Activated naive CD8-positive, alpha-beta T cell treated with anti-CD3 and anti-CD28 coated beads, Interleukin-2, amount 10 ng/mL, durations not matched to agents 7 days and 5 days (primary cell): ENCODE results near the gene TMEM39A. TPM values are rescaled to one million over a fixed set of nuclear protein-coding genes. Genes with fewer than 3 reads are reported as not detected.

Source experiments
- ATAC-seq: fragments of 150-1000 bp; cut with Tn5 transposase; one replicate; pipeline ENCODE4 v1.10.0; 2021; ENCODE audit warnings: low read depth, moderate library complexity
- POLR2A ChIA-PET: fragments of 350-600 bp; sonication (Branson Sonifier 250); formaldehyde crosslinking; loops from one replicate; lab custom pipeline; 2021; ENCODE audit warnings: antibody characterized with exemption; lab: Charles Lee
- DNase-seq: peaks from one replicate; pipeline ENCODE4 v3.0.0; 2021
- H3K27ac Mint-ChIP-seq: one replicate; pipeline ENCODE4 v1.8.0; 2022; ENCODE audit warnings: mild to moderate bottlenecking, mixed read lengths
- H3K27me3 Mint-ChIP-seq: one replicate; pipeline ENCODE4 v1.8.0; 2022; ENCODE audit warnings: mild to moderate bottlenecking, moderate library complexity, mixed read lengths
- H3K36me3 Mint-ChIP-seq: one replicate; pipeline ENCODE4 v1.8.0; 2021; ENCODE audit warnings: mild to moderate bottlenecking, mixed read lengths
- H3K4me1 Mint-ChIP-seq: one replicate; pipeline ENCODE4 v1.8.0; 2021; ENCODE audit warnings: mixed read lengths
- H3K4me3 Mint-ChIP-seq: one replicate; pipeline ENCODE4 v1.8.0; 2022; ENCODE audit warnings: mild to moderate bottlenecking, moderate library complexity, mixed read lengths
- H3K9me3 Mint-ChIP-seq: one replicate; pipeline ENCODE4 v1.8.0; 2021; ENCODE audit warnings: mixed read lengths
- total RNA-seq, 2 experiments: library from RNA; stranded (reverse); gene quantifications; one replicate each; pipeline ENCODE4 v1.2.3, GENCODE V29; 2021

The TMEM39A gene, protein sequence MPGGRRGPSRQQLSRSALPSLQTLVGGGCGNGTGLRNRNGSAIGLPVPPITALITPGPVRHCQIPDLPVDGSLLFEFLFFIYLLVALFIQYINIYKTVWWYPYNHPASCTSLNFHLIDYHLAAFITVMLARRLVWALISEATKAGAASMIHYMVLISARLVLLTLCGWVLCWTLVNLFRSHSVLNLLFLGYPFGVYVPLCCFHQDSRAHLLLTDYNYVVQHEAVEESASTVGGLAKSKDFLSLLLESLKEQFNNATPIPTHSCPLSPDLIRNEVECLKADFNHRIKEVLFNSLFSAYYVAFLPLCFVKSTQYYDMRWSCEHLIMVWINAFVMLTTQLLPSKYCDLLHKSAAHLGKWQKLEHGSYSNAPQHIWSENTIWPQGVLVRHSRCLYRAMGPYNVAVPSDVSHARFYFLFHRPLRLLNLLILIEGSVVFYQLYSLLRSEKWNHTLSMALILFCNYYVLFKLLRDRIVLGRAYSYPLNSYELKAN
- total RNA-seq: 10 to 100 TPM; 29.8 to 35.0 TPM

DNA sequence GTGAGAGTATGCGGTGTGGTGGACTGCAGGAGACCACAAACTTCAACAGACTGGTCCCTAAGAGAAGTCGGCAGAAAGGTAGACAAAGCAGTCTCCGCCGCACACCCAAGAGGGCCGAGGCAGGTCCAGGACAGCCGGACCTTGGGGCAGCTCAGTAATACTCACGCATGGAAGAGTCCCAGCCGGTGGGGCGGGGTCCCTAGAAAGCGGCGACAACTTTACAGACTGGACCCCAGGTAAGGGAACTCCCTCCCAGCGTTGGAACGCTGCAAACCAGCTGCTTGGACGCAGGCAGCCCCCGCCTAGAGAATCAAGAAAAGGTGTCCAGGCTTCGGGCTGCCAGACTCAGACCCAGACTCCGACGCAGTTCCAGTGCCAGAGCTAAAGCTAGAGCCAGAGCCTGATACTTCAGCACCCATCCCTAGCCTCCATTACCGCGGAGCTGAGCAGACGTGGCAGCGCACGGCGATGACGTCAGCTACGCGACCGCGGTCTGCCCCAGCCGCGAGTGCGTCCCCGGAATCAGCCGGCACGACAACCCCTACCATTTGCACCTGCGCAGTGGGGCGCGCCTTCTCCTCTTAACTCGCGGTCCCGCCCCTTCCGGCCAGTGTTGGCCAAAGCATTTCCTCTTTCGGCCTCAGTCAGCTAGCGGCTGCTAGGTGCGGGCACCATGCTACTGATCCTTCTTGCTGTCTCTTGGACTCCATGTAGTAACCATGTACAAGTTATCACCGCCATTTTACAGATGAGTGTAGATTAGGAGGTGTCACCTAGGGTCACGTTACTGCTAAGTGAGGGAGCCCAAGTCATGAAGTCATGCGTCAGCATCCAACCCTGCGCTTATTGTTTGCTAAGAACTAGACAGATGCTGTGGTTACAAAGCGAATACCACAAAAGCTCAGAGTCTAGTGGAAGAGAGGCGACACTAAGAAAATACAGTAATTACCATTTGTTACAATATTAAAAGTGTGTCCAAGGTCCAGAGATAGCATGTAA, at the start of gene TMEM39A:
TMEM39A (minus strand) TSS at position 445 of the 999 bp plus-strand sequence. CDS start 1,541 bp downstream, outside the sequence.
- peaks cover 40% of the 10 kb centered on the region for H3K4me1 Mint-ChIP-seq
- DNase-seq: peak; percentile 99
- H3K27me3 Mint-ChIP-seq: no peaks in the 10 kb centered on the region
- H3K9me3 Mint-ChIP-seq: no peaks in the 10 kb centered on the region
- ATAC-seq: peak; percentile 89
- peaks cover 13% of the 10 kb centered on the region for H3K36me3 Mint-ChIP-seq
- POLR2A ChIA-PET: interaction anchor here (0.6 to 3.9 kb wide), 19 partner anchors 9 to 631 kb away, joined by 3 to 56 read pairs (median 4); partner anchors contain the start of genes ADPRH, B4GALT4, CD80 and COX17
- peak within 1 kb of the TSS; percentile 92 for H3K4me3 Mint-ChIP-seq
- peak within 1 kb of the TSS; percentile 99 for H3K27ac Mint-ChIP-seq

DNA sequence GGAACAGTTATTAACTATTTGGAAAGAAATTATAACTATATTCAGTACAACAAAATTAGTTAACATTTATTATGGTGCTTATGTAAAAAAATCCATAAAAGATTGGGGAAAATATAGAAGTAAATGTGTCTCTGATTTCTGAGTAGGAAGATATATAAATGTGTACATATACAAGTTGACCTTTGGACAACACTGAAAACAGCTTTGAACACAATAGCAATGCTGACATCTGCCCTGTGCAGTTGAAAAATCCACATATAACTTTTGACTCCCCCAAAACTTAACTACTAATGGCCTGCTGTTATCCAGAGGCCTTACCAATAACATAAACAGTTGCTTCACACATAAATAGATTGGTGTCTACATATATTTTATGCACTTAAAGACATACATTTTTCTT, 47.3 kb upstream of the TMEM39A start:
- no peak for DNase-seq
- H3K36me3 Mint-ChIP-seq: peaks cover 41% of the 10 kb centered on the region
- POLR2A ChIA-PET: no interaction called here

DNA sequence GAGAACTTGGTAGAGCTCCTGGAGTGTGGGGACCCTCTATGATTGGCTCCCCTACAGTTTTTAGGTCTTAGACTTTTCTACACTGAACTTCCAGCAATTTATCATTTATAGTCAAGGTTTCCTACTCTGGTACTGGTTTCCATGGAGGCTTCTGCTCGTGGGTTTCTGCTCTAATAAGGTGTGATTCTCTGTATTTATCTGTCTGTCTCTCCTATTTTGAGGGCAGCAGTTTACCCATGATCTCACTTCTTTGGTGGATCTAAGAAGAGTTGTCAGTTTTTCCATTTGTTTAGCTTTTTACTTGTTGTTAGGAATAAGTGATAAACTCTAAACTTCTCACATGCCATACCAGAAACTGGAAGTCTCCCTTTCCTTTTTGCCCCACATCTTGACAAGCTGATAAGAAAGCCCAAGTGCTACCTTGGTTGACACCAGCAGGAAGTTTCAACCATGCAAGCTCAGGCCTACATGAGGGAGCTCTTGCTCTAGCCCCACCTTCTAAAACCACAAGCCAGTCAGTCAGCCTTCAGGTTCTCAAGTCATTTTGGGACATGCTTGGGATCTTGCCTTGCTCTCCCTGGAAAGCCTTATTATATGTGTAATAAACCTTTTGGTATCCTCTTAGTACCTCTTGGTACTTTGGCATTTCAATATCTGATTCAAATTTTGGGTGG, 44.9 kb upstream of the TMEM39A start:
- Mint-ChIP-seq H3K36me3 (peaks cover 43% of the 10 kb centered on the region), H3K4me1 (peaks cover 30% of the 10 kb centered on the region)

More for the DNA sequence above, 47.3 kb upstream of the TMEM39A start:
- Mint-ChIP-seq H3K9me3 (no peaks in the 10 kb centered on the region), H3K27me3 (no peaks in the 10 kb centered on the region), H3K27ac (no peak overlapping the region), H3K4me1 (peaks cover 28% of the 10 kb centered on the region), H3K4me3 (no peak overlapping the region)
- no peak for ATAC-seq

DNA sequence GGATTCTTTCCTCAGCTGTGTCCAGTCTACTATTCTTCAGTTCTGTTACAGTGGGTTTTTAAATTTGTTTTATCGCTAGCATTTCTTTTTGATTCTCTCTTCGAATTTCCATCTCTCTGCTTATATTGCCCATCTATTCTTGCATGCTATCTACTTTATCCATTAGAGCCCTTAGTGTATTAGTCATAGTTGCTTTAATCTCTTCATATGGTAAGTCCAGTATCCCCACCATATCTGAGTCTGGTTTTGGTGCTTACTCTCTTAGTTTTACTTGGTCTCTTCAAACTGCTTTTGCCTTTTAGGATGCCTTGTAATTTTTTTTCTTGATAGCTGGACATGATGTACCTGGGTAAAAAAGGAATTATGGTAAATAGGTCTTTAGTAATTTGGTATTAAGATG, 44.0 kb upstream of the TMEM39A start:
- ATAC-seq (no peak), DNase-seq (no peak)
- peaks cover 30% of the 10 kb centered on the region for H3K4me1 Mint-ChIP-seq
- H3K27ac Mint-ChIP-seq: peak overlapping the region; percentile 85
- POLR2A ChIA-PET: interaction anchor here (1.8 to 3.0 kb wide), 2 partner anchors 9 to 44 kb away, joined by 11 to 22 read pairs; partner anchors contain the start of genes TIMMDC1 and TMEM39A
- no peaks in the 10 kb centered on the region for H3K27me3 Mint-ChIP-seq
- H3K9me3 Mint-ChIP-seq: no peaks in the 10 kb centered on the region
- peaks cover 39% of the 10 kb centered on the region for H3K36me3 Mint-ChIP-seq
- peak overlapping the region; percentile 80 for H3K4me3 Mint-ChIP-seq

More for the DNA sequence above, 44.9 kb upstream of the TMEM39A start:
- POLR2A ChIA-PET: interaction anchor here (0.6 to 3.0 kb wide), 6 partner anchors 10 to 160 kb away, joined by 3 to 22 read pairs (median 4); partner anchors contain the start of genes CD80, POGLUT1, TIMMDC1 and TMEM39A
- Mint-ChIP-seq H3K4me3 (peak overlapping the region; percentile 61), H3K27ac (peak overlapping the region; percentile 85), H3K27me3 (no peaks in the 10 kb centered on the region), H3K9me3 (no peaks in the 10 kb centered on the region)
- peak; percentile 95 for ATAC-seq
- no peak for DNase-seq

DNA sequence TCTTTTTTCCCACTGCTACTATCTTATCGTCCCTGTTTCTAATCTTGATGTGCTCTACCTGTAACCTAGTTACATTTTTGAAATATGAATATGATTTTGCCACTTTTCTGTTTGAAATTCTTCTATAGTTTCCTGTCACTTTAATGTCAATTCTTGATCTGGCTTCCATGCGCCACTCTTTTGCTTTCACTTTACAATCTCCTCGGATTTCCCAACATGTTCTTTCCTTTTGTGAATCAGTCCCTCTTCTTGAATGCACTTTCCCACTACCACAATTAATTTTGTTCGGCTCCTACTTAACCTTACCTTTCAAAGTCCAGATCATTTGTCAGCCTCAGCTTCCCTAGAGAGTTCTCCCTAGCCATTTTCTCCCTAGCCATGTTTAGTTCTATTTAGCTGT, 43.2 kb upstream of the TMEM39A start:
- H3K4me3 Mint-ChIP-seq: peak overlapping the region; percentile 80
- ATAC-seq: no peak
- POLR2A ChIA-PET: interaction anchor here (1.5 to 3.0 kb wide), 2 partner anchors 8 to 43 kb away, joined by 4 to 22 read pairs; partner anchors contain the start of genes TIMMDC1 and TMEM39A
- DNase-seq: no peak
- H3K9me3 Mint-ChIP-seq: no peaks in the 10 kb centered on the region
- peaks cover 41% of the 10 kb centered on the region for H3K36me3 Mint-ChIP-seq
- peak overlapping the region; percentile 85 for H3K27ac Mint-ChIP-seq
- H3K27me3 Mint-ChIP-seq: no peaks in the 10 kb centered on the region
- peaks cover 32% of the 10 kb centered on the region for H3K4me1 Mint-ChIP-seq

DNA sequence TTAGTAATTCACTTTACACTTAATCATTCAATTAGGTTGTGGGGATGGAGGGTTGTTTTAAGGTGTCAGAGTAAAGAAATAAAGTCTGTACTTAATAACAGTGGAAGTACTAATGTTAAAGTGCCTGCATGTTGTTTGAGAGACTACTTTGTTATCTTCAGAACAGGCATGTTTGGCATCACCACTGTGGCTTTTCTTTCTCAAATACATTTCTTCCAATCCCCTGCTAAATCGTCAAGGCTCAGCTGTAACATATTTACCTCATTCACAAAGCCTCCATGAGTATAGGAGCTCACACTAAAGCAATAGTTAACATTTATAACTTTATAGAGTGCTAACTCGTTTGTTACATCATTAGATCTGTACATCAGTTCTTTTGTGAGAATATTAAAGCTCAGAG, 37.5 kb upstream of the TMEM39A start:
- H3K4me3 Mint-ChIP-seq: peak overlapping the region; percentile 99
- POLR2A ChIA-PET: interaction anchor here (0.5 to 5.3 kb wide), 6 partner anchors 31 to 179 kb away, joined by 3 to 55 read pairs (median 3); partner anchors contain the start of genes POGLUT1 and TMEM39A
- H3K9me3 Mint-ChIP-seq: no peaks in the 10 kb centered on the region
- peaks cover 19% of the 10 kb centered on the region for H3K4me1 Mint-ChIP-seq
- DNase-seq (no peak), ATAC-seq (no peak)
- H3K27ac Mint-ChIP-seq: no peak overlapping the region
- no peaks in the 10 kb centered on the region for H3K27me3 Mint-ChIP-seq
- peaks cover 21% of the 10 kb centered on the region for H3K36me3 Mint-ChIP-seq

DNA sequence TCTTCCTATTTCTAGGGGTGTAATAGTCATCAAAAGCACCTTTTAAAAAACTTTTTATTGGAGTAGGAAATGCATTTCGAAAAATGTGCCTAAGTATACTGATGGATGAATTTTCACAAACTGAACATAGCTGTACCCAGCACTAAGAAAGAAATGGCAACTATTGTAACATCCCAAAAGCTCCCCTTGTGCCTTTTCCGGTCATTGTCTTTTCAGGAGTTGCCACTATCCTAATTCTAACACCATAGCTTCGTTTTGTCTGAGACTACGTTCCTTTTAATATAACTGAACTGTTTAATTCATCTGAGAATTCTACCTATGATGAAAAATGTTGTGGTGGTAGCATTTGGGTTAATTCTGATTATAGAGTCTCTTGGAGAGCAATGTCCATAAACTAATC, 36.9 kb upstream of the TMEM39A start:
- H3K36me3 Mint-ChIP-seq: peaks cover 20% of the 10 kb centered on the region
- POLR2A ChIA-PET: interaction anchor here (1.2 to 5.3 kb wide), 5 partner anchors 31 to 179 kb away, joined by 3 to 55 read pairs (median 5); partner anchors contain the start of genes CD80, POGLUT1 and TMEM39A

DNA sequence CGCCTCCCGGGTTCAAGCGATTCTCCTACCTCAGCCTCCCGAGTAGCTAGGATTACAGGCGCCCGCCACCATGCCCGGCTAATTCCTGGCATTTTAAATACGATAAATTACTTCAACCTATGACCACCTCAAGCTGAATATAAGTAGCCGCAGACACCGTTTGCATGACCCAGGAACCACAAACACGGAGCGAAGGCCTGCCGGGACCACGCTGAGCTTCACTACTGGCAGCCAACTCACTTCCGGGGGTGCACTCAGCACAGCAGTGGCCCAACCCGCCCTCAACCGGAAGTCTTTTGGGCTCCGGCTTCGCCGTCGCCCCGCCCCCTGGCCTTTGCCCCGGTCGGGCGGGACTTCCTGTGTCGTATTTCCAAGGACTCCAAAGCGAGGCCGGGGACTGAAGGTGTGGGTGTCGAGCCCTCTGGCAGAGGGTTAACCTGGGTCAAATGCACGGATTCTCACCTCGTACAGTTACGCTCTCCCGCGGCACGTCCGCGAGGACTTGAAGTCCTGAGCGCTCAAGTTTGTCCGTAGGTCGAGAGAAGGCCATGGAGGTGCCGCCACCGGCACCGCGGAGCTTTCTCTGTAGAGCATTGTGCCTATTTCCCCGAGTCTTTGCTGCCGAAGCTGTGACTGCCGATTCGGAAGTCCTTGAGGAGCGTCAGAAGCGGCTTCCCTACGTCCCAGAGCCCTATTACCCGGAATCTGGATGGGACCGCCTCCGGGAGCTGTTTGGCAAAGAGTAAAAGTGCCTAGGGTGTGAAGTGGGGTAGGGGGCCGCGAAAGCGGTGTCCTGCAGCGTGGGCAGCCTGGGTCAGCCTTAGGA, 35.0 kb upstream of the TMEM39A start, which contains the start of gene TIMMDC1:
TIMMDC1 (plus strand) TSS at position 362 of the 826 bp plus-strand sequence; CDS start at position 549, 187 bp downstream.
- peaks cover 17% of the 10 kb centered on the region for H3K4me1 Mint-ChIP-seq

More for the DNA sequence above, 36.9 kb upstream of the TMEM39A start:
- Mint-ChIP-seq H3K9me3 (no peaks in the 10 kb centered on the region), H3K4me1 (peaks cover 19% of the 10 kb centered on the region), H3K27ac (no peak overlapping the region), H3K27me3 (no peaks in the 10 kb centered on the region), H3K4me3 (peak overlapping the region; percentile 99)
- DNase-seq (no peak), ATAC-seq (no peak)

DNA sequence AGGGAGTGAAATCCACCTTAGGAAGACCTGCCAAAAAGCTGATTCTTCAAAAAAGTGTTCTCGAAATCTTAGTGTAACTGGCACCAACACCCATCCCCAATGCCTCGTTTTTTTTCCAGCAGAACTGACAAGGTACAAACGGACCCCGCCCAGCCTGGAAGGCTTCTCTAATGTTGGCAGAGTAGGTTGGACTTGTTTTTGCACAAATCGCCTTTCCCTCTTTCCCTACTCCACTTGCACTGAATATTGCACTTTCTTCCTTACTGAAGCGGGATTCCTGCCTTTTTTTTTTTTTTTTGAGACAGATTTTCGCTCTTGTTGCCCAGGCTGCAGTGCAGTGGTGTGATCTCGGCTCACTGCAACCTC, 34.4 kb upstream of the TMEM39A start:
- ATAC-seq: no peak

More for the DNA sequence above, 35.0 kb upstream of the TMEM39A start, which contains the start of gene TIMMDC1:
- ATAC-seq (peak; percentile 98), DNase-seq (peak; percentile 97)
- Mint-ChIP-seq H3K36me3 (peaks cover 13% of the 10 kb centered on the region), H3K9me3 (no peaks in the 10 kb centered on the region), H3K27ac (peak within 1 kb of the TSS; percentile 99), H3K27me3 (no peaks in the 10 kb centered on the region), H3K4me3 (peak within 1 kb of the TSS; percentile 99)
- POLR2A ChIA-PET: interaction anchor here (0.5 to 5.3 kb wide), 20 partner anchors 9 to 1069 kb away, joined by 3 to 56 read pairs (median 5); partner anchors contain the start of genes ADPRH, ARHGAP31, CD80 and COX17

DNA sequence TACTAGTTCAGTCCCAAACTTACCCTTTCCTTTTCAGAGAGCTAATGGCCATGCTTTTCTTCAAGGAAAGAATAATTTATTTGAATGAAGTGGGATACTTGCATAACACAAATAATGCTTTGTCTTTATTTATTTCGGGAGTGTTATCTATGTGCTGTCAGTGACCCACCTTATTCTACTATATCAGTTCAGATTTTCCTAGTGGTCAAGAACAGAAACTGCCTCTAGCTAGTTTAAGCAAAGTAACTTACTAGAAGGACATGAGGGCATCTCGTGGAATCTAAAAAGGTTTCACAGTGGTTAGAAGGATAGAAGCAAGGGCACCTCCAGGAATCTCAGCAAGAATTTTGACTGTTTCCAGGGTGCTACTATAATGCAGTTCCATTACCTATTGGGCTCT, 31.2 kb upstream of the TMEM39A start:
- H3K36me3 Mint-ChIP-seq: peaks cover 31% of the 10 kb centered on the region
- no peaks in the 10 kb centered on the region for H3K9me3 Mint-ChIP-seq
- no peaks in the 10 kb centered on the region for H3K27me3 Mint-ChIP-seq
- ATAC-seq: no peak
- no peak for DNase-seq
- POLR2A ChIA-PET: interaction anchor here (1.7 kb wide), 1 partner anchor 31 kb away, joined by 4 read pairs; the partner anchor contains the start of gene TMEM39A
- no peak overlapping the region for H3K4me3 Mint-ChIP-seq
- H3K27ac Mint-ChIP-seq: no peak overlapping the region
- H3K4me1 Mint-ChIP-seq: peaks cover 5% of the 10 kb centered on the region

More for the DNA sequence above, 34.4 kb upstream of the TMEM39A start:
- peak overlapping the region; percentile 99 for H3K4me3 Mint-ChIP-seq
- no peaks in the 10 kb centered on the region for H3K27me3 Mint-ChIP-seq
- no peak for DNase-seq
- H3K9me3 Mint-ChIP-seq: no peaks in the 10 kb centered on the region
- peaks cover 19% of the 10 kb centered on the region for H3K36me3 Mint-ChIP-seq
- POLR2A ChIA-PET: interaction anchor here (0.6 to 5.3 kb wide), 15 partner anchors 10 to 596 kb away, joined by 3 to 56 read pairs (median 5); partner anchors contain the start of genes ARHGAP31, CD80, COX17 and POGLUT1
- peaks cover 17% of the 10 kb centered on the region for H3K4me1 Mint-ChIP-seq
- H3K27ac Mint-ChIP-seq: peak overlapping the region; percentile 99

DNA sequence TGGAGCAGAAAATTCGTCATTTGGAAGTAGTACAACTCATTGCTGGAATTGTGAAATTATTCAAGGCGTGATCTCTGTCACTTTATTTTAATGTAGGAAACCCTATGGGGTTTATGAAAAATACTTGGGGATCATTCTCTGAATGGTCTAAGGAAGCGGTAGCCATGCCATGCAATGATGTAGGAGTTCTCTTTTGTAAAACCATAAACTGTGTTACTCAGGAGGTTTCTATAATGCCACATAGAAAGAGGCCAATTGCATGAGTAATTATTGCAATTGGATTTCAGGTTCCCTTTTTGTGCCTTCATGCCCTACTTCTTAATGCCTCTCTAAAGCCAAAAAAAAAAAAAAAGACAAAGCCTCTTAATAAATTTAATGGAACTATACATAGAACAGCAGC, 29.4 kb upstream of the TMEM39A start:
- DNase-seq (no peak), ATAC-seq (no peak)
- H3K27me3 Mint-ChIP-seq: no peaks in the 10 kb centered on the region
- no peak overlapping the region for H3K27ac Mint-ChIP-seq
- peaks cover 29% of the 10 kb centered on the region for H3K36me3 Mint-ChIP-seq
- no peaks in the 10 kb centered on the region for H3K9me3 Mint-ChIP-seq
- POLR2A ChIA-PET: no interaction called here
- no peak overlapping the region for H3K4me3 Mint-ChIP-seq
- H3K4me1 Mint-ChIP-seq: peaks cover 5% of the 10 kb centered on the region
